GM18499 (cell line): ENCODE measurements around the gene ROBO4.

Experiments
- ATAC-seq: cut with Tn5 transposase; IDR thresholded peaks from one replicate; pipeline ENCODE4 v1.9.1; 2021; ENCODE audit warnings: moderate number of reproducible peaks; ENCODE audit not compliant: insufficient read depth, unreplicated experiment

ROBO4 gene

DNA sequence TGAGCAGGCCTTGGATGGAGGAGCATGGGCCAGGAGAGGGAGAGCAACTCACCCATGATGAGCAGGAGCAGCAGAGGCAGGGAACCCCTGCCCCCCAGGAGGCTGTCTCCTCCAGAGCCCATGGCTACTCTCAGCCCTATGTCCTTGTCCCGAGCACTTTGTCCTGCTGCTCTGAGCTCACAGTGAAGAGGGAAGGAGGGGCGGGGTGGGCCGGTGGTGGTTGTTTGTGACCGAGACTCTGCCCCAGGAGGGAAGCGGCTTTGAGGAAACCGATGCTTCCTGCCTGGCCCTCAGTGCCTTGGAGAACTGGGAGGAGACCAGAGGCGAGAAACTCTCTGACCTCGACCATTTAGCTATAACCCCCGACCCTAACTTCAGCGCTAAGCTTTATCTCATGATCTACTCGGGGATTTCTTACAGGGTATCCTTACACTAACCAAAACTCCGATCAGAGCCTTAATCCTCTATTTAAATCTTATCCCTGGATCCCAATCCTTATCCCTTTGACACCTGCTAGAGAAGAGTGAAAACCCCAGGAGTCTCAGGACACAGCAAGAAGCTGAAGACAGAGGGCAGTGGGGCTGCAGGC is at the start of gene ROBO4:
Gene ROBO4 (minus strand): TSS at position 192 of the 589 bp plus-strand sequence. CDS start 70 bp downstream, at position 122.
- no peak for ATAC-seq

DNA sequence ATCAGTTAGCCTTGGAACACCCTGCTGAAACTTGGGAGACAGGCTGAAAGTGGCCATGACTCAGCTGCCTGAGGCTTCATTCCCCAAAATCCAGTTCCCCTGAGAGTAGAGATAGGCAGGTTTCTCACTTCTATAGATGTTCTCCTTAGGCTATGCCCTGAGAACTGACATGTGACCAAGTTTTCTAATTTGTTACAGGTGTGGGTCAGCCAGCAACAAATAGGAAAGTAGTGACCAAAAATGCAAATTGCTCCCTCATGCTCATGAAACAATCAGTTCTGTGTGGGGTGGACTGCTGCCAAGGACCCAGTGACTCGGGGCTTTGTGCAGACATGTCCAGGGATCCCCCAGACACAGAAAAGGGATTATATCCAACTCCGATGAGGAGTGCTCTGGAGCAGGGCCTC is 49.1 kb upstream of the ROBO4 start:
- ATAC-seq, result no peak

DNA sequence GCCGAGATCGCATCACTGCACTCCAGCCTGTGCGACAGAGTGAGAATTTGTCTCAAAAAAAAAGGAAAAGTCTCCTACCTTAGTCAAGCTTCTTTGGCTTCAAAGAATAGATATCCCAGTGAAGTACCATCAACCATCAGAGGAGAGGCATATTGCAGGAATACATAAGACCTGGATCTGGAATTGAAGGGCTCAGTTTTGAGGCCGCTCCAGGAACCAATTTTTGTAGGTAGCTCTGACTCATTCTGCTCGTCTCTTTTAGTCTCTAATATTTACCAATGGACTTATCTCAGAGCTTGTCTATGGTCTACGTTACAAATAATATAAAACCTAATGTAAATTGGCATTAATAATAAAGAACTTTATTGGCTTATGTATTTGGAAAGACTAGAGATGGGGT is 48.2 kb upstream of the ROBO4 start:
- ATAC-seq, result no peak

DNA sequence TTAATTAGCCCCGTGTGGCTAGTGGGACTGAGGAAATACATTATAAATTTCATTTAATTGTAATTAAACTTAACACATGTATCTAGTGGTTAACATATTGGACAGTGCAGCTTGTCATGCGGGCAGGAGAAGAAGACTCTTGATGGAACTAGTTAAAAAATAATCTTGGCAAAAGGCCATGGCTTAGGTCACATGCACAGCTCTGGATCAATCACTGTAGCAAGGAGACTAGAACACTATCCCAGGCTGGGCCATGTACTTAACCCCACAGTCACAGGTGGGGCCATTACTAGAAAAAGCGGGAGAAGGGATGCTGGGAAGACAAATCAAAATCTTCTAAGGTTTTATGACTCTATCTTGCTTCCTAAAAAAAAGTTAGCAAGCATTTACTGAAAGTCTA is 46.9 kb upstream of the ROBO4 start:
- ATAC-seq, result no peak

DNA sequence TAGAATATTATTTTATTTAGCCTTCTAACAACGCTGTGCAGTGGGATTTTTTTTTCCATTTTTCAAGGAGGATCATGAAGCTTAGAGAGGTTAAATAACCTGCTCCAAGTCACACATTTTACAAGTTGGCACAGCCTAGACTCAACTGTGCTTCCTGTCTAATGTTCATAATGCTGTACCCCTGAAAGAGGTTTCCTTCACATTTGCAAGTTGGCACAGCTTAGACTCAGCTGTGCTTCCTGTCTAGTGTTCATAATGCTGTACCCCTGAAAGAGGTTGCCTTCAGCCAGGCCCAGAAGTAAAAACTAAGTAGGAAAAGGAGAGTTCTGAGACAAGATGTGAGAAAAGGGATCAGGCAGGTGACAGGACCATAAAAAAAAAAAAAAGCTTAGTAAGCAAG is 46.1 kb upstream of the ROBO4 start:
- no peak for ATAC-seq

DNA sequence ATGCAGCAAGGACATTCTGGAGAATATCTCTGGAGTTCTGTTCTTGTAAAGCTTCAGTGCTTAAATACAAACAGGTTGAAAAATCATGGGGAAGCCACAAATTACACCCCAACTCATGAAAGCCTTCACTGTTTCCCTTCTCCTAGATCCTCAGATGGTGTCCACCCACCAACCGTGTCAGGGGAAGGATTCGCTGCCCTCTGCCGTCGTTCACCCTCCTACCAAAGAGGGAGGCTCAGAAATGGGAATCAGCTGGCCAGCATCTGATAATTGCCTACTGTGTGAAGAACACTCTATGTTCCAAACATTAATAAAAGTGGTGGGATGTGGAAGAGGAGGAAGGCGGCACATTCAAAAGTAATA is 45.6 kb upstream of the ROBO4 start:
- no peak for ATAC-seq

DNA sequence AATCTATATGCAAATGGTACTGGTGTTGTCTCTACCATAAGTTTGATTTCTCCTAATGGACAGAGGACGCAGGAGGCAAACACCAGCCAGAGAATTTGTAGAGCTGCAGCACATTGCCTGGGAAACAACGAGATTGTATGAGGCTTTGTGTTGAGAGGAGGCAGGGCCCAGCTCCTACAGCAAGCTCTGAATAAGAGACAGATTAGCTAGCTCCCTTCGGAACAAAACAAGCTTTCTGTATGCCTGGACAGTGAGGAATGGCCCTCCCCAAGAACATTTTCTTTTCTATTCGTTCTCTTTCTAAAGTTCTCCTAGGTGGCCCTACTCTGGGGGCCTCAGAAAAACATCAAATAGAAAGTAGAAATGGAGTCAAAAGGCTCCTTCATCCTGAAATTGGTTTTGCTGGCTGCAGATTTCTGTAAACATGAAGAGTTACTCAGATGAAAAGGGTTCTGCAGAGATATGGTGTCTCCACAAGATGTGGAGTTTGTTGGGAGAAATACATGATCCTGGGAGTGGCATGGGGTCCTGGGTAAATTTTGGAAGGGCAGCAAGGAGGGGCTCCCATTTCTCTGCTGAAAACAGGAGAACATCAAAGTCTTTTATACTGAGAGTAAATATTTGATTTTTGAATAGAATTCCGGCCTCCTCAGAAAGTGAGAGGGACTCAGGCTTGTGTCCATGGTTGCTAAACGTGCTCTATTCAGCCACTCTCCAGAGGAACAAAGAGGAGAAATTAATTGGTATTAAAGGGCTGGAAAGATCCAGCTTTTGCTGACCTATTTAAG is 45.0 kb upstream of the ROBO4 start:
- no peak for ATAC-seq

DNA sequence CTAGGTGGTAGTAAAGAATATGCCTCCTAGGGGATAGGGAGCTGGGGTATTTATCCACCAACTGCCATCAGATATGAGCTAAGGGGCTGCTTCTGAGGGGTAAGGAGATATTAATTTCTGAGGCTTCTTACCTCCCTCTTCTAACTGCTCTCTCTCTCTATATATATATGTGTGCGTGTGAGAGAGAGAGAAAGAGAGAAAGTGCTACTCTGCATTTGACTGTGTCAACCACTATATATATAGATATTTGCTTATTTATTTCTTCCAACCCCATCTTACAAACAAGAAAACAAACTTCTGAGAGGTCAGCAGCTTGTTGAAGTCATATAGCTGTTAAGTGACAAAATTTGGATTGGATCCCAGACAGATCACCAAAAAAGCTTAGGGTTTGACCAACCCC is 44.0 kb upstream of the ROBO4 start:
- no peak for ATAC-seq

DNA sequence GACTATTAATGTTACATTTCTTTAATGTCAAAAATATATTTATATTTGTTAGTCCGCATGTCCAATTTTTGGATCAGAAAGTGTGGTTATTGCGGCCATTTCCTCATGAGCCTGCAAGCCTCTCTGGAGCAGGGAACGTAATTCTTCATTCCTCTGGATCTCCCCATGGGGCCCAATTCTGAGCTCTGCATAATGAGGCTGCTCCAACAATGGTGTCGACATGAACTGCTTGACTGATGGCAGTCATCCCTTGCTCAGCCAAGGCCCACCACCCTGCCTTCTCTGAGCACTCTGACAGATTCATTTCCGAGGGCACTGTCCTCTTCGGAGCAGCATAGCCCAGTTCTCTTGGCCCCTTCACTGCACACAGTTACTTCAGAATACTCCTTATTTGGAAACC is 41.3 kb upstream of the ROBO4 start:
- ATAC-seq, result no peak

DNA sequence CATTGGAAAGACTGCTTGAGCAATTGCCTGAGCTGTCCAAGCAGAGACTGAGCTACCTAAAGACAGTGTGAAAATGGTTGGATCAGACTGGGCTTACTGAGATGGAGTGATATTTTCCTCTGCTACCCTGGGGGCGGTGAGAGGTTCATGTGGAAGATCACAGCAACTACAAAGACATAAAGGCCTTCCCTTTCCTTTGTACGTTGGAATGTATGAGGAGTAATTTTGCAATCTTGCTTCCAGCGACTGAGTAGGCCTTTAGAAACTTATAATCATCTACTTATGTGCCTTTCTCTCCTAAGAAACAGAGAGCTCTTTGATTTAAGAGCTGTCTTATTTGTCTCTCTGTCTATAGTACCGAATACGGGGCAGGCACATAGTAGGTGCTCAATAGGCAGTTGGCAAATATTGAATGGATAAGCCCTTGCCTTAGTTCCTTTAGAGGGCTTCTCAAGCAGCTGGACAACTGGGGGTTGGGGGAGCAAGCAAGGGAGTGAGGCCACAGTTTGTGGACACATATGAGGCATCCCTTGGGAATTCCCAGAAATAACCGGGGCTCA is 40.6 kb upstream of the ROBO4 start:
- no peak for ATAC-seq

DNA sequence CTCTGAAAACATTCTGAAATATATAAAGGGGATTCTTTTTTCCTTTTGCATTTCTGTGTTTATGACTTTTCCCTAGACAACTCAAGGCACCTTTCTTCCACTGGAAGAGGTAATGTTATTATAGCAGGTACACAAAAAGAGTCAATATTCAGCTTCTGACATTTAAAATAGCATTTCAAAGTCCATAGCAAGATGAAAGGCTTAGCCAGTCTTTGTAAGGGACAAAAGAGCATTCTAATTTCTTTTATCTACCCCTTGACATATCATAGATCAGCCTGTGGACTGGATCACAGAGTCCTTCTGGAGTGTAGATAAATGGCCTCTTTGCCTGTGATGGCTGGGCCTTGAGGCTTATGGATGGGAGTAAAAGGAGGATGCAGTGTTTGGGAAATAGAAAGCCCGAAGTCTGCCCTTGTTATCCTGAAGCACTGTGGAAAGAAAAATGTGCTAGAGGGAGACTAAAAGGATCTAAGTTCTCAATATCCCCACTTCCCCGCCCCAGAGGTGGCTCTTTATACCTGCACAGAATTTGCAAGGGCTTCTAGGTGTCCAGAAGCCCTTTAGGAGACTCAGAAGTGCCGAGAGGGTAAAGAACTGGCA is 39.8 kb upstream of the ROBO4 start:
- ATAC-seq, result no peak

DNA sequence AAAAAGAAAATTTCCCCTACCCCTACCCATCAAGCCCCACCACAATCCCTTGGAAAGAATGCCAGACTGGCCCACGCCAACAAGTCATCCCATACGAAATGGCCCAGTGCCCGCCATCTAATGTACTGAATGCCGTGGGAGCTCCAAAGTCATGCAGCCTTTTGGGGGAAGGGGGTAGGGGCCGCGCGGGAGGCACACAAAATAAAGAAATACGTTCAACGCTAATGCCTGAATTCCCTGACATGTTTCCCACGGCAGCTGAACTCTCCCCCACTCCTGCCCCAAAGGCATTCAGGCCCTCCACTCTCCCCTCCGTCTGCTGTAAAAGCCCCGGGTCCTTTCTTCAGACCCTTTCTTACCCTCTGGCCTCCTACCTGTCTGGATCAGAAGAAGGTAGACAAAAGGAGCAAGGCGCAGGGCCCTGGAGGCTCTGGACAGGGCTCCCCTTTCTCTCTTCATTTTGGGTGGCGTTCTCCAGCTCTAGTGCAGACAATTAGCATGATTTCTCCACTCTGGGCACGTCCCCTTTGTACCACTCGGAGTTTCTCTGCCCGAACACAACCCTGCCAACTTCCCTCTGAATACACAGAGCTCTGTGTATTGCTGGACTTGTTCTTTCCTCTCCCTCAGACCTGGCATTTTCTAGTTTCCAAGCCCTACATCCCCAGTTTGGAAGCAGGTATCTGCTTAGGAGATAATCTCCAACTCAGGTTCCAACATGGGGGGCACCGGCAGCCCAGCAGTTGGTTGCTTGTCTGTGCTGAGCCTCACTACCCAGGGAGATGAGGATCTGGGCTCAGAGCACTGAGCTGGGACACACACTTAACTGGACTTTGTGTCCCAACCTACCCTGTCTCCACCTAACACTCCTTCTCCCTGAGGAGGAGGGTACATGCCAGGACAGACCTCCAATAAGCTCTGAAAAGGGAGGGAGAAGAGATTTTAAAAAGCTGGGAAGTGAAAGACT is 38.2 kb upstream of the ROBO4 start, which contains the start of gene HEPACAM:
Gene HEPACAM (minus strand): TSS at position 500 of the 967 bp plus-strand sequence. CDS start 41 bp downstream, at position 459.
- no peak for ATAC-seq

DNA sequence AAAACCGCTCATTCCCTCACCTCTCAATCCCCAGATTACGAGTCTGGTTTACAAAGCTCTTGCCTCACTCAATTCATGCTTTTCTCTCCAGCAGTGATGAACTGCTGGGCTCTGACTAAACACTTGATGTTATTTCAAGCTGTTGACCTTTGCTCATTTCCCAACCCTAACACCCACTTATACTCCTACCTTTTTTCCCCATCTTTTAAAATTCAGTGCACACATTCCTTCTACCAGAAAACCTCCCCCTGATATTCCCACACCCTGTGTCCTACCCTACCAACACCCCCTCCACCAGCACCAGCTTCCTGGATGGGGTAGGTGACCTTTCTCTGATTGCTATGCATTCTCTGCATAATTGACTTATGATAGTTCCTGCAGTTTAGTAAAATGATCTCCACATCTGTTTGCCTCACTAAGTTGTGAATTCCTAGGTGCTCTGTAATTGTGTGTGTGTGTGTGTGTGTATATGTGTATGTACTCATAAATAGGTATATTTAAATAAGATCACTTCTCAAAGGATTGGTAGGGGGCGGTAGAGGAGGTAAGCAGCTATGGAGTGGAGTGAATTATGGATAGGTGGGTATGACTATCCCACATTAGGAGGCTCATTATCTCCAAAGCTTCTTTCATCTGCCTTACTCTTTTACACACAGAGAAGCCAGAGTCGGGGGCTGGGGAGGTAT is 37.3 kb upstream of the ROBO4 start:
- no peak for ATAC-seq

DNA sequence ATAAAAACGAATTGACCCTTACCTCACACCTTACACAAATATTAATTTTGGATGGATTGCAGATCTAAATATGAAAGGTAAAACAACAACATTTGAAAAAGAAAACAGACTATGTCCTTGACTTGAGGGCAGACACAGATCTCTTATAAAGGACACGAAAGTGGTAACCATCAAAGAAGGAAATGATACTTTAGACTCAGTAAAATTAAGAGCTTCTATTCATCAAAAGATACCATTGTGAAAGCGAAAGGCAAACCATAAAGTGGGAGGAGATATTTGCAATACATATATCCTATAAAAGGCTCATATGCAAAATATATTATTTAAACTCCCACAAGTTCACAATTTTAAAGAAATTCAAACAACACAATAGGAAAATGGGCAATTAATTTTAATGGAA is 33.1 kb upstream of the ROBO4 start:
- no peak for ATAC-seq

DNA sequence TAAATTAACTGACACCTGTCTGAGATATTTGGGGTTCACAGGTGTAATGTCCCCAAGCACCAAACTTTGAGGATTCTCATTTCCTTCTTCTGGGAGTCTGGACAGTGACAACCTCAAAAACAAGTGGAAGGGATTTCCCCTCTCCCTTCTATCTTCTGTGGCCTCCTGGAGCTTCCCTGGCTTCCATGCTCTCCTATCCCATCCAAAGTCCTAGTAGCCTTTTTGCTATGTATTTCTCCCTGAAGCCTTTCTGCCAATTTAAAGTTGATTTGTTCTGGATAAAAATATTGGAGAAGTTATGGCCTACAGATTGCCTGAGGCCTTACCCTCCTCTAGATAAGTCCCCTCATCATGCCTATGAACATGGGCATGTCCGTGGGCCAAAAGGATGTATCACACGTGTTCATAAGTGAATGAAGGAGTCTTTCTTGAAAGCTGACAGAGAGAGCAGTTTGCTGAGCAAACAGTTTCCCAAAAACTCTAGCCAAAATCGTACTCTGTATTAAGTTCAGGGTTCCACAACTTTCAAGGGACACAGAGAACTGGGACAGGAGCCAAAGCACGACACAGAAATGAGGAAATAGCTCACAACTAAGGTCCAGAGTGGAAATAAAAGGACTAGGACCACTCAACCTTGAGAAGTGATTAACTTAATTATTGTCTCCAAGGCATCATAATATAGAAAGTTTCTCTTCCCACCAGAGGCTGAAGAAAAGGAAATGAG is 31.4 kb upstream of the ROBO4 start:
- ATAC-seq, result no peak

DNA sequence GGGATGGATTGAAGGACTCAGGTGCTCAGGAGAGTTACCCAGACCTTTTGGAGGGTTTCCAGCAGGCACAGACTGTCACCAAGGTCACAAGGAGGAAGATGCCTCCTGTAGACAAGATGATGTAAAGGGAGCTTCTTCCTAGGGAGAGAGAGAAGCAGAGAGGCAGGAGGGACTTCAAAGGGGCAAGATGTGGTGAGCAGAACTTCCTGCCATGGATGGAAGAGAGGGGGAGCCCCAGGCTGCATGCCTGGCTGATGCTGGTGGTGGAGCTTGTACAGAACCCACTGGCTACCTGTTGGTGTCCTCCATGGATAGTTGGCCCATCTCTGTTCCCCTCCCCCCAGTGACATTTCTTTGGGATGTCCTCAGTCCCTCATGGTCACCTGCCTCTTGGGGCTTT is 25.6 kb upstream of the ROBO4 start:
- ATAC-seq, result no peak

DNA sequence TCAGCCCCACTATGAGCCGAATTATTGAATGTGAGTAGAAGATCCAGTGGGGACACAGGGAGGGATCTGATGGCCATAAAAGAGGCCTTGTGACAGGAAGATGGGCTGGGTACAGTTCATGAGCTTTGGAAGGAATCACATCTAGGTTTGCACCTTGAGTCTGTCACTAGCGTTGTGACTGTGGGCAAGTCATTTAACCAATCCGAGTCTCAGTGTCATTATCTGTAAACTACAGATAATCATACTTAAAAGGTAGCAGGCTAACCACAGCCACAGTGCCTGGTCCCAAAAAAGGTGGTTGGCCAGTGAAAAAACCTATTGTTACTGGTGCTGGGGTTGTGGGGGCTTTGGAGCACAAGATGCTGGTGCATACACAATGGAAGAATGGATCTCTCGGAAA is 25.2 kb upstream of the ROBO4 start:
- no peak for ATAC-seq

DNA sequence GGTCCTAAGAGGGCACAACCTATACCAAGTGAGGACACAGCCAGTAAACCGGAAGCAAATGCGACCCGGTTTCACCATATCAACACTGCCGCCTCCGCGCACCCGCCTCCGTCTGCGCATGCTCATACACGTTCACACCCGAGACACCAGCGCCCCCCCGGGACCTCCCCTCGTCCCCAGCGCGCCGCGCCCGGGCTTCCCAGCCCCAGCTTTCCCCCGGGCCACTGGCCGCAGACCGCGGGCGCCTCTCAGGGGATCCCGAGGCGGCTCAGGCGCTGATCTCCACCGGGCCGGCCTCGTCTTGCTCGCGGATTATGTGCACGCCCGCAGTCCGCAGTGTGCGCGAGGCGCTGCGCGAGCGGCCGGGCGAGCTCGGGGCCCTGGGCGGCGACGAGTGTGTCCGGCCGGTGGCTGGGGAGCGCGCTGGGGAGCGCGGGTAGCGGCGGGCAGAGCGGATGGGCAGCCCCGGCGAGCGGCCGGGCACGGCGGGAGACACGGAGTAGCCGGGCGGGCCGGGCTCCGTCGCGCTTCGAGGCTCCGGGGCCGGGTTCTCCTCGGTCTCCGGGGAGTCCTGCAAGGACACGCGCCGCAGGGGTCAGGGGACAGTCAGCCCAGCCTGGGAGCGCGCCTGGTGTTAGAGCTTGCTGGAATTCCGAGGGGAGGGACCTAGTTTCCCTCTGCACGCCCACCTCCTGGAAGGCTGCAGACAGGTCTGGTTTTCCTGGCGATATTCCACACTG is 23.4 kb upstream of the ROBO4 start:
- no peak for ATAC-seq
